NT2/D1 (cell line): ENCODE measurements around the gene MPP3.

Source experiments
- YY1 ChIP-seq: IDR thresholded peaks from 2 replicates; pipeline ENCODE4 v1.6.1; 2011; ENCODE audit not compliant: insufficient read length, insufficient read depth
- ZNF274 ChIP-seq: IDR thresholded peaks from 2 replicates; pipeline ENCODE4 v1.6.1; 2011; ENCODE audit warnings: mild to moderate bottlenecking, low read depth, low read length

- TF ChIP-seq YY1 (no peak), ZNF274 (no peak)
Observed at GRCh38 chr17:43755389-43755875, 77.5 kb downstream of the MPP3 start.
